Glutamatergic neuron (in vitro differentiated cells): Measurements from ENCODE around the gene CLDN25. TPM values are rescaled to one million over a fixed set of nuclear protein-coding genes. Genes with fewer than 3 reads are reported as not detected.
A peak's percentile ranks its signal among the peaks of the same experiment; 100 is the strongest.
"Not testable (repeated sequence)": the region's sequence is repeated elsewhere in the genome, so short reads cannot be mapped to it uniquely, and the experiment has no call there.

Experiments
- DNase-seq: peaks from one replicate; pipeline ENCODE4 v3.0.0; 2022
- H3K27ac Mint-ChIP-seq: one replicate; pipeline ENCODE4 v1.8.0; 2020; ENCODE audit warnings: mild to moderate bottlenecking, mixed read lengths, inconsistent platforms; ENCODE audit not compliant: unreplicated experiment
- H3K27me3 Mint-ChIP-seq: one replicate; pipeline ENCODE4 v1.8.0; 2020; ENCODE audit warnings: mild to moderate bottlenecking, moderate library complexity, mixed read lengths, inconsistent platforms; ENCODE audit not compliant: unreplicated experiment
- H3K36me3 Mint-ChIP-seq: one replicate; pipeline ENCODE4 v1.8.0; 2020; ENCODE audit warnings: mild to moderate bottlenecking, mixed read lengths, inconsistent platforms; ENCODE audit not compliant: unreplicated experiment
- H3K4me1 Mint-ChIP-seq: one replicate; pipeline ENCODE4 v1.8.0; 2020; ENCODE audit warnings: mild to moderate bottlenecking, low read depth, mixed read lengths, inconsistent platforms; ENCODE audit not compliant: unreplicated experiment
- H3K4me3 Mint-ChIP-seq: one replicate; pipeline ENCODE4 v1.8.0; 2020; ENCODE audit warnings: mild to moderate bottlenecking, mixed read lengths, inconsistent platforms; ENCODE audit not compliant: unreplicated experiment
- H3K9me3 Mint-ChIP-seq: one replicate; pipeline ENCODE4 v1.8.0; 2020; ENCODE audit warnings: mild to moderate bottlenecking, moderate library complexity, mixed read lengths, inconsistent platforms; ENCODE audit not compliant: unreplicated experiment
- CTCF ChIP-seq: fragments of 200-600 bp; sonication (generic); IDR thresholded peaks from one replicate; pipeline ENCODE4 v1.5.0; 2021; ENCODE audit not compliant: partially characterized antibody, unreplicated experiment
- total RNA-seq: library from RNA; stranded (reverse); fragmentation: NEBNext Ultra II Directional; extraction: Animal tissue kit (Norgen Biotek cat#: 25700); gene quantifications from one replicate; pipeline ENCODE4 v1.2.1, GENCODE V29; 2021; ENCODE audit not compliant: unreplicated experiment

CLDN25 gene
- total RNA-seq, 1 donor from 2014 or later = not detected

- DNase-seq = peak; percentile 96
- peak within 1 kb of the TSS; percentile 74 for H3K27ac Mint-ChIP-seq
- TF ChIP-seq CTCF = peak; percentile 85
- peaks cover 6% of the 10 kb centered on the region for H3K4me1 Mint-ChIP-seq
- H3K36me3 Mint-ChIP-seq = no peaks in the 10 kb centered on the region
- H3K4me3 Mint-ChIP-seq = peak within 1 kb of the TSS; percentile 98
- H3K27me3 Mint-ChIP-seq = peaks cover 2% of the 10 kb centered on the region
- no peaks in the 10 kb centered on the region for H3K9me3 Mint-ChIP-seq
Measured at GRCh38 chr11:113773416-113774173, 6.0 kb upstream of the CLDN25 start, which contains the start of gene ZW10. ZW10 (minus strand) TSS chr11:113773692; CDS start chr11:113773666, 26 bp downstream.

DNA sequence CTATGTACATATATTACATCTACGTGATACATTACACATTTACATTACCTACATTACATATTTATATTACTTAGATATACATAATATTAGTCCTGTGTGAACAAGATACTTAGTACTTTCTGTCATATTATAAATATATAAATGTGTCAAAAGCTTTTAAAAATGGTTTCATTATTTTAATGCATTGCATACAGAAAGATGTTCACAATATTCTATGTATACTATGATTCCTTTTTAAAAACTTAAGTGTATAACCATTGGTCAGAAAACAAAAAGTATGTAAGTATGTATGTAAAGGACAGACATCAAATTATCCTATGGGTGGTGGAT lies 5.5 kb upstream of the CLDN25 start:
- H3K9me3 Mint-ChIP-seq = no peaks in the 10 kb centered on the region
- H3K27me3 Mint-ChIP-seq = peaks cover 2% of the 10 kb centered on the region
- peaks cover 6% of the 10 kb centered on the region for H3K4me1 Mint-ChIP-seq
- DNase-seq = no peak
- TF ChIP-seq CTCF = peak; percentile 51
- peak overlapping the region; percentile 53 for H3K27ac Mint-ChIP-seq
- H3K36me3 Mint-ChIP-seq = no peaks in the 10 kb centered on the region
- H3K4me3 Mint-ChIP-seq = peak overlapping the region; percentile 98

DNA sequence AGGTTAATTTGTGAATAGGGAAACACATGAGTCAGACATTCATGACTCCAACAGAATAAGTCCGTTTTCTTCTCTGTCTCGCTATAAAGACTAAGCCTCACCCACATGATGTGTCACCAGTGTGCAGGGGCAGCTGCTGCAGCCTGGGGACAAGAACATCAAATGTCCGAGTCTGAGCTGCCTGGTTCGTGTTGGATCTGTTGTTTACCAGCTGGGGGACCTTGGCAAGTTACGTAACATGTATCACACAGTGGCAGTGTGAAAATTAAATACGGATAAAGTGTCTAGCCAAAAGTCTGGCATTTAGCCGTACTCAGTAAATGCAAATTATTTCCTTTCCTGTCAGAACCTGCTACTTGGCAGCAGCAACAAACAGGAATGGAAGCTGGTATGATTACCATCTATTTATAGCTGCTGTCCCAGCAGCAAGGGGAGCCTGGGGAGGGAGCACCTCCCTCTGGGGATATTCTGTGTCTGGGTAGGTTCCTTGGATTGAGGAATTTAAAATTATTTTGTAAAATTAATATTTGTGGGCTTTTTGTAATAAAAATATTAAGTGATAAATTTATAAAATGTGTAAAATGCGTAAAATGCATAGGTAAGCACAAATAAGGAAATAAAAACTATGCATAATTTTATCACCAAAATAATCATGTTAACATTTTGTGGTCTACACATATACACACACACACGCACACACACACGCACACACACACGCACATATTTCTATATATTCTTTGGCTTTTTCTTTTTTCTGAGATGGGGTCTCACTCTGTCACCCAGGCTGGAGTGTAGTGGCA lies 1.3 kb upstream of the CLDN25 start:
- Mint-ChIP-seq H3K4me3 (peak overlapping the region; percentile 38), H3K36me3 (no peaks in the 10 kb centered on the region), H3K4me1 (peaks cover 6% of the 10 kb centered on the region), H3K27me3 (no peaks in the 10 kb centered on the region), H3K27ac (peak overlapping the region; percentile 43), H3K9me3 (no peaks in the 10 kb centered on the region)
- DNase-seq = no peak
- no peak for TF ChIP-seq CTCF

GRCh38 chr11:113781682-113782081 lies 2.1 kb downstream of the CLDN25 start:
- H3K4me3 Mint-ChIP-seq = no peak overlapping the region
- peaks cover 6% of the 10 kb centered on the region for H3K4me1 Mint-ChIP-seq
- no peaks in the 10 kb centered on the region for H3K9me3 Mint-ChIP-seq
- no peaks in the 10 kb centered on the region for H3K36me3 Mint-ChIP-seq
- DNase-seq = no peak
- no peak for TF ChIP-seq CTCF
- no peak overlapping the region for H3K27ac Mint-ChIP-seq
- H3K27me3 Mint-ChIP-seq = peaks cover 2% of the 10 kb centered on the region

GRCh38 chr11:113782134-113782533 lies 2.5 kb downstream of the CLDN25 start:
- H3K4me3 Mint-ChIP-seq = no peak overlapping the region
- TF ChIP-seq CTCF = no peak
- H3K27ac Mint-ChIP-seq = no peak overlapping the region
- no peak for DNase-seq
- peaks cover 2% of the 10 kb centered on the region for H3K27me3 Mint-ChIP-seq
- H3K36me3 Mint-ChIP-seq = no peaks in the 10 kb centered on the region
- no peaks in the 10 kb centered on the region for H3K9me3 Mint-ChIP-seq
- peaks cover 6% of the 10 kb centered on the region for H3K4me1 Mint-ChIP-seq

- not testable (repeated sequence) for H3K27ac Mint-ChIP-seq, DNase-seq, H3K4me3 Mint-ChIP-seq, H3K36me3 Mint-ChIP-seq, H3K4me1 Mint-ChIP-seq, H3K27me3 Mint-ChIP-seq, H3K9me3 Mint-ChIP-seq
Measured at GRCh38 chr11:113789016-113789415, 9.4 kb downstream of the CLDN25 start.
